Immature natural killer cell (primary cell): ENCODE data around the gene EPHA2. TPM values are rescaled to one million over a fixed set of nuclear protein-coding genes. Genes with fewer than 3 reads are reported as not detected.
A peak's percentile ranks its signal among the peaks of the same experiment; 100 is the strongest.

Source experiments
- DNase-seq, 3 donors: peaks; one replicate each; pipeline ENCODE4 v3.0.0; 2022; ENCODE audit warnings: mixed read lengths in 1 of 3
- H3K27ac Mint-ChIP-seq, 6 donors: one replicate each; pipeline ENCODE4 v1.8.0; 2020; ENCODE audit warnings: mixed read lengths in 6 of 6, mild to moderate bottlenecking in 5 of 6, inconsistent platforms in 4 of 6, moderate library complexity in 3 of 6
- H3K27me3 Mint-ChIP-seq, 3 donors: one replicate each; pipeline ENCODE4 v1.8.0; 2020 to 2021; ENCODE audit warnings: low read depth in 3 of 3, mild to moderate bottlenecking in 3 of 3, mixed read lengths in 3 of 3, moderate library complexity in 3 of 3, inconsistent platforms in 1 of 3
- H3K36me3 Mint-ChIP-seq, 3 donors: one replicate each; pipeline ENCODE4 v1.8.0; 2020; ENCODE audit warnings: mixed read lengths in 3 of 3, inconsistent platforms in 2 of 3, mild to moderate bottlenecking in 2 of 3
- H3K4me1 Mint-ChIP-seq, 2 donors: one replicate each; pipeline ENCODE4 v1.8.0; 2020; ENCODE audit warnings: inconsistent platforms in 2 of 2, mild to moderate bottlenecking in 2 of 2, mixed read lengths in 2 of 2, moderate library complexity in 1 of 2
- H3K4me3 Mint-ChIP-seq, 5 donors: one replicate each; pipeline ENCODE4 v1.8.0; 2020; ENCODE audit warnings: mild to moderate bottlenecking in 5 of 5, mixed read lengths in 5 of 5, inconsistent platforms in 3 of 5, moderate library complexity in 3 of 5
- H3K9me3 Mint-ChIP-seq, 6 donors: one replicate each; pipeline ENCODE4 v1.8.0; 2020; ENCODE audit warnings: mild to moderate bottlenecking in 6 of 6, mixed read lengths in 6 of 6, inconsistent platforms in 4 of 6, moderate library complexity in 3 of 6
- polyA plus RNA-seq, 3 donors: library from polyadenylated mRNA; unstranded; fragments of 300-500 nt; fragmentation: Illumina TruSeq; gene quantifications; one replicate each; pipeline ENCODE4 v1.2.3, GENCODE V29; 2021

The EPHA2 gene
- polyA plus RNA-seq, 3 donors from 2014 or later, result not detected

DNA sequence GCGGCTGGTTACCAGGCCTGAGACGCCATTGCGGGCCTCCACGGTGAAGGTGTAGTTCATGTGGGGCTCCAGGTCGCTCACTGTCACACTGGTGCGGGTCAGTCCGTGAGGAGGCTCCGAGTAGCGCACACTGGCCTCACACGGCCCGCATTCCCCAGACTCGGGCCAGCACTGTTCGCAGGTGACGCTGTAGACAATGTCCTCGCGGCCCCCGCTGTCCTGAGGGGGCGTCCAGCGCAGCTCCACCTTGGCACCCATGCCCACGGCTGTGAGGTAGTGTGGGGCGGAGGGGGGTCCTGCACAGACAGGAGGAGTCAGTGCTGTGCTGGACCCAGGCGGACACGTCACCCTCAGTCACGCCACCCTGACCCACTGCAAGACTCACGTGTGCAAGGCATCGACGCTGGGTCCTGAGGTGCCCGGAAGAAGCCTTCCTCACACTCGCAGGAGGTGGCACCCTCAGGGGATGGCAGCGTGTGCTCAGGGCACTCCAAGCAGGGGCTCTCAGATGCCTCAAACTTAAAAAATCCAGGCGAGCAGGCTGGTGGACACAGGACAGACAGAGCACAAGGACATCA, 17.9 kb downstream of the EPHA2 start:
- Mint-ChIP-seq H3K4me3 (no peak overlapping the region), H3K9me3 (no peaks in the 10 kb centered on the region), H3K4me1 (no peaks in the 10 kb centered on the region), H3K36me3 (no peaks in the 10 kb centered on the region), H3K27me3 (peaks cover 0 to 4% (median 2%) of the 10 kb centered on the region in 3 donors), H3K27ac (no peak overlapping the region)
- DNase-seq, result no peak

DNA sequence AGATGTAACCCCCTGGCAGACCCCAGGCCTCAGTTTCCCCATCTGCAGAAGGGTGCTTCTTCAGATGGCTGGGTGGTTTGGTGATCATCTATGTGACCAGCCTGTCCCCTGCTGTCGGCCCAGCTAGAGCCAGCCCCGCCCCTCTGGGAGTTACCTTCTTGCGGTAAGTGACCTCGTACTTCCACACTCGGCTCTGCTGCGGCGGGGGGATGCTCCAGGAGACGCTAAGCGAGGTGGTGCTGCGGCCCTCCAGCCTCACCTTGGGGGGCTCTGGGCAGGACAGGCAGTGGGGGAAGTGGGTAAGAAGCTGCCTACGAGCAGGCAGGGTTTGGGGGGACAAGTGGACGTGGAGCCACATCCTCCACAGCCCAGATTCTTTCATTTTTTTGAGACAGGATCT, 20.4 kb downstream of the EPHA2 start:
- peak overlapping the region in 1 of 6 donors; percentile 61 for H3K27ac Mint-ChIP-seq
- H3K4me3 Mint-ChIP-seq, result no peak overlapping the region
- H3K36me3 Mint-ChIP-seq, result no peaks in the 10 kb centered on the region
- no peak for DNase-seq
- H3K27me3 Mint-ChIP-seq, result peaks cover 0 to 2% (median 0%) of the 10 kb centered on the region in 3 donors
- H3K9me3 Mint-ChIP-seq, result no peaks in the 10 kb centered on the region
- no peaks in the 10 kb centered on the region for H3K4me1 Mint-ChIP-seq

DNA sequence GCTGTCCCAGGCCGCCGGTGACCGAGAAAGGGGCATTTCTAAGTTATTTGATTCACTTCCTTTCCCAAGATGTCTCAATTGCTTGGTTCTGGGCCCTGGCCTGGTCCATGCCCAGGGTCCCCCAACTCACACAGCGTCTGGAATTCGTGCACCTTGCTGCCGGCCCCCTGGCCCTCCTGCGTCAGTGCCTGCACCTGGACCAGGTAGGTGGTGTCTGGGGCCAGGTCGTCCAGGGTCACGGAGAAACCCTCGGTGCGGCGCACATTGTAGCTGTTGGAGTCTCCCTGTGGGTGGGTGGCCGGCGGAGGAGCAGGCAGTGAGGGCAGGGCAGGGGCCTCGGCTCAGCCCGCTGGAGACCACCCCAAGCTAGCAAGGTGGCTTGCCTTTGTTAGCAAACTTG, 21.0 kb downstream of the EPHA2 start:
- Mint-ChIP-seq H3K27me3 (peaks cover 0 to 2% (median 1%) of the 10 kb centered on the region in 3 donors), H3K4me1 (no peaks in the 10 kb centered on the region), H3K27ac (no peak overlapping the region), H3K4me3 (no peak overlapping the region), H3K36me3 (no peaks in the 10 kb centered on the region), H3K9me3 (no peaks in the 10 kb centered on the region)
- DNase-seq, result no peak

DNA sequence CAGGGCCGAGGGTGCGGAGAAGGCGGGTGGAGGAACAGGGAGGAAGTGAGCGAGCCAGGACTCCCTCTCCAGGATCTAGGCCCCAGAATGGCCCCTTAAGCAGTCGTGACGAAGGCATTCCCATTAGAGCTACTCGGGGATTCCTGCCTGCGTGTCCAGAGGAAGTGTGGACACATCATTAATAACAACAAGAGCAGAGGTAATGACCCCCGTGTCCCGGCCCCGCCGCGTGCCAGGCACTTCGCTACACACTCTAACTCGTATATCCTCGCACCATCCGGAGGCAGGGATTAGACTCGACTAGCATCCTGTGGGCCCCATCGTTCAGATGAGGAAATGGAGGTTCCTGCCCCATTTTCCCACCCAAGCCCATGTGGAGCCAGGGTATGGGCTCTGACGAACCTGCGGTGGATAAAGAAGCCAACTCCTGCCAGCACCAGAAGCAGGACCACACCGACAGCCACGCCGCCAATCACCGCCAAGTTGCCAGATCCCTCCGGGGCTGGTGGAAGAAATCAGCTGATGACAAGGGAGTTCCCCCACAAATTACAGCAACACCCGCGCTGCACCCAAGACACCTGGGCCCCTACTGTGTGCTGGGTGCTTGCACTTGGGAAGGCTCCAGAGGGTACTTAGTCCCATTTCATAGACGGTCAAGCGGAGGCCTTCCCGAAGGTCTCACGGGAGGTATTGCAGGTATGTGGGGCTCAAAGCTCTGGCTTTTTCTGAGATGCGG, 21.6 kb downstream of the EPHA2 start:
- no peak for DNase-seq
- peaks cover 0 to 2% (median 2%) of the 10 kb centered on the region in 3 donors for H3K27me3 Mint-ChIP-seq
- H3K4me1 Mint-ChIP-seq, result no peaks in the 10 kb centered on the region
- no peaks in the 10 kb centered on the region for H3K9me3 Mint-ChIP-seq
- no peaks in the 10 kb centered on the region for H3K36me3 Mint-ChIP-seq
- H3K27ac Mint-ChIP-seq, result peak overlapping the region in 1 of 6 donors; percentile 53
- no peak overlapping the region for H3K4me3 Mint-ChIP-seq

DNA sequence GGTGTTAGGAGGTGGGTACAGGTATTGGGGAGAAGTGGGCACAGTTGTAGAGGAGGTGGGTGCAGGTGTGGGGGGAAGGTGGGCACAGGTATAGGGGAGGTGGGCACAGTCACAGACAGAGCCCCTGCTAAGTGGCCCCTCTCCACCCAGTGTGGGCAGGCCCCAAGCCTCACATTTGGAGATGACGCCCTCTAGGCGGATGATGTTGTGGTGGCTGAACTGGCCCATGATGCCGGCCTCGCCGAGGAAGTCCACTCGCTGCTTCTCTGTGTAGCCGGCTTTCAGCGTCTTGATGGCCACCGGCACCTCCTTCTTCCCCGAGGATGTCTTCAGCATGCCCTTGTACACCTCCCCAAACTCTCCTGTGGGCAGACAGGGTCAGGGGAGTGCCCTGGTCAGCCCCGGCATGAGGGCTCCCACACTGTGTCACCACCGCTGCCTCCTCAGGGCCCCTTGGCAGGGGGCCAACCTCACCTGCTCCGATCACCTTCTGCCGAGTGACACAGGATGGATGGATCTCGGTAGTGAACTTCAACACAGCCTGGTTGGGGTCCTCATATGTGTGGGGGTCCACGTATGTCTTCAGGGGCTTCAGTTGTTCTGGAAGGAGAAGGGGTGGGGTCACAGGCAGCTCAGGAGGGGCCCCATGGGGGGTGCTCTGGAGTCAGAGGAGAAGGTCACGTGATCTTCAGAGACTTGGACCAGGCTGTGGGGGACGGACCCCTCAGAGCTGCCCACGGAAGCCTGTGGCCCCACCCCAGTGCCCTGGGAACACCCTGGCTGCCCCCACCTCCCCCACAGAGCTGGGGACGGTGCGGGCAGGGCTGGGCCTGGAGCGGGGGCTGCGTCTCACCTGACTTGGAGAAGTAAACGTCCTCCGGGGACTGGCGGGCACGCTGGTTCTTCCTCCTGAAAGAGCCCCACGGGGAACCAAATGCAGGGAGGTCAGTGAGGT, 22.6 kb downstream of the EPHA2 start:
- Mint-ChIP-seq H3K9me3 (no peaks in the 10 kb centered on the region), H3K27ac (no peak overlapping the region), H3K4me3 (no peak overlapping the region), H3K36me3 (no peaks in the 10 kb centered on the region), H3K27me3 (peaks cover 0 to 5% (median 0%) of the 10 kb centered on the region in 3 donors), H3K4me1 (no peaks in the 10 kb centered on the region)
- no peak for DNase-seq

DNA sequence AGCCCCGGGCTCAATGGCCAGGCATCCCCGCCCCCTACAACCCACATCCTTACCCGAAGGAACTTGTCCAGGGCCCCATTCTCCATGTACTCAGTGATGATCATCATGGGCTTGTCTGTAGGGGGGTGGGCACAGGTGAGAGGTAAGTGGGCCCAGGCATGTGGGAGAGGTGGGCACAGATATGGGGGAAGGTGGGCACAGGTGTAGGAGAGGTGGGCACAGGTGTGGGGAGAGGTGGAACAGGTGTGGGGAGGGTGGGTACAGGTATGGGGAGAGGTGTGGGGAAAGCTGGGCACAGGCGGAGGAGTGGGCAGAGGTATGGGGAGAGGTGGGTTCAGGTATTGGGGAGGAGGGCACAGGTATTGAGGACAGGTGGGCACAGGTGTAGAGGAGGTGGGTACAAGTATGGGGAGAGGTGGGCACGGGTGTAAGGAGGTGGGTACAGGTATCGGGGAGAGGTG, 23.5 kb downstream of the EPHA2 start:
- Mint-ChIP-seq H3K27ac (no peak overlapping the region), H3K36me3 (no peaks in the 10 kb centered on the region), H3K4me3 (no peak overlapping the region), H3K4me1 (no peaks in the 10 kb centered on the region), H3K27me3 (peaks cover 0 to 7% (median 3%) of the 10 kb centered on the region in 3 donors), H3K9me3 (no peaks in the 10 kb centered on the region)
- no peak for DNase-seq

DNA sequence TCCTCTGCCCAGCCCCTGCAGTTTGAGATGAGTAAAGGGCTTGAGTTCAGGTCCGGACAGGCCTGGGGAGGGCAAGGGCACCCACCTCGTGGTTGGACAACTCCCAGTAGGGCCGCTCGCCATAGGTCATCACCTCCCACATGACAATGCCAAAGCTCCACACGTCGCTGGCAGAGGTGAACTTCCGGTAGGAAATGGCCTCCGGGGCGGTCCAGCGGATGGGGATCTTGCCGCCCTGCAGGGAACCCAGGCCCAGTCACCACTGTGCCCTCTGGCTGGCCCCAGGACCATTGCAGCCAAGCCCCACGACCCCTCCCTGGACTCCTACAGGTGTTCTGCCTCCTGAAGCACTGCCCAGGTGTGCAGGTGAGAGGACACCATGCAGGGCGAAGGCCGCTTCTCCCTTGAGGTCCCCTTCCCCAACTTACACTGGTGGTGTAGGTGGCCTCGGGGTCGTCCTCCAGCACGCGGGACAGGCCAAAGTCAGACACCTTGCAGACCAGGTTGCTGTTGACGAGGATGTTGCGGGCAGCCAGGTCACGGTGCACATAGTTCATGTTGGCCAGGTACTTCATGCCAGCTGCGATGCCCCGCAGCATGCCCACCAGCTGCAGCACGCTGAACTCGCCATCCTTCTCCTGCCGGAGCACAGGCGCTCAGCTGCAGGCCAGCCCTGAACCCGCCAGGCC, 24.1 kb downstream of the EPHA2 start:
- no peaks in the 10 kb centered on the region for H3K36me3 Mint-ChIP-seq
- H3K4me3 Mint-ChIP-seq, result no peak overlapping the region
- no peak for DNase-seq
- H3K27me3 Mint-ChIP-seq, result peaks cover 0 to 9% (median 3%) of the 10 kb centered on the region in 3 donors
- no peak overlapping the region for H3K27ac Mint-ChIP-seq
- no peaks in the 10 kb centered on the region for H3K4me1 Mint-ChIP-seq
- H3K9me3 Mint-ChIP-seq, result no peaks in the 10 kb centered on the region

DNA sequence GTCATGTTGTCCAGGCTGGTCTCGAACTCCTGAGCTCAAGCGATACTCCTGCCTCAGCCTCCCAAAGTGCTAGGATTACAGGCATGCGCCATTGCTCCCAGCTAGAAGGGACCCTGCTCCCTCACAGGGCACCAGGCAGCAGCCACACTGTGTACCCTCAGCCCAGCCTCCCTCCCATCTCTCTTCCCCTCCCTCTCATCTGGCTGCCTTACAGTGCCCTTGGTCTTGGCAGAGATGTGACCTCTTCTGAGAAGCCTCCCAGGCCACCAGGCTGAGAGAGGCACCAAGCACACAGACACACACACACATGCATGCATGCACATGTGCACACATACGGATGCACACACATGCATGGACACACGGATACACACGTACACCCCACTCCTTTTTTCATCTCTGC, 25.0 kb downstream of the EPHA2 start:
- H3K4me3 Mint-ChIP-seq, result no peak overlapping the region
- H3K27ac Mint-ChIP-seq, result no peak overlapping the region
- no peaks in the 10 kb centered on the region for H3K4me1 Mint-ChIP-seq
- no peaks in the 10 kb centered on the region for H3K9me3 Mint-ChIP-seq
- no peaks in the 10 kb centered on the region for H3K36me3 Mint-ChIP-seq
- peaks cover 0 to 9% (median 3%) of the 10 kb centered on the region in 3 donors for H3K27me3 Mint-ChIP-seq
- no peak for DNase-seq

DNA sequence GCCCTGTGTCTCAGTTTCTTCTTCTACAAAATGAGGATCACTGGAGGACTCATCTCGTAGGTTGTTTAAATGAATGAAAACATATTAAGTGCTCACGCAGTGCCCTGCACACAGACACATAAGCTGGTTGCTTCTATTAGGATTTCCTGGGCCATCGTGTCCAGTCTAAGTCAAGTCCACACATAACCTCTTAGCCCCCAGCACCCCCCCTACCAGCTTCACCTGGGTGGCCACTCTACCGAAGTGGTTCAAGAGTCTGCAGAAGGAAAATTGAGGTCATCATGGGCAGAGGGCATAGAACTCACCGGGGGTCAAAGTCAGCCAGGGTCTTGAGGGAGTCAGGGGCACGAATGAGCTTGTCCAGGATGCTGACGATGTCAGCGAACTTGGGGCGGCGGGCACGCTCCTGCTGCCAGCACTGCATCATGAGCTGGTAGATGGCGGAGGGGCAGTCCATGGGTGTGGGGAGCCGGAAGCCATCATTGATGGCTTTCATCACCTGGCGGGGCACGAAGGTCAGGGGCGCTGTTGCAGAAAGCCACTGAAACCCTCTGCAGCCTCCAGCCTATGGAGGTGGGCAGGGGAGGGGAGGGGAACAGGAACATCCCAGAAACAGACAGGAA, 25.8 kb downstream of the EPHA2 start:
- no peak overlapping the region for H3K4me3 Mint-ChIP-seq
- H3K36me3 Mint-ChIP-seq, result no peaks in the 10 kb centered on the region
- H3K9me3 Mint-ChIP-seq, result no peaks in the 10 kb centered on the region
- H3K4me1 Mint-ChIP-seq, result peaks cover 0 to under 1% of the 10 kb centered on the region in 2 donors
- peak overlapping the region in 1 of 6 donors; percentile 37 for H3K27ac Mint-ChIP-seq
- H3K27me3 Mint-ChIP-seq, result peaks cover 0 to 9% (median 3%) of the 10 kb centered on the region in 3 donors
- DNase-seq, result no peak

DNA sequence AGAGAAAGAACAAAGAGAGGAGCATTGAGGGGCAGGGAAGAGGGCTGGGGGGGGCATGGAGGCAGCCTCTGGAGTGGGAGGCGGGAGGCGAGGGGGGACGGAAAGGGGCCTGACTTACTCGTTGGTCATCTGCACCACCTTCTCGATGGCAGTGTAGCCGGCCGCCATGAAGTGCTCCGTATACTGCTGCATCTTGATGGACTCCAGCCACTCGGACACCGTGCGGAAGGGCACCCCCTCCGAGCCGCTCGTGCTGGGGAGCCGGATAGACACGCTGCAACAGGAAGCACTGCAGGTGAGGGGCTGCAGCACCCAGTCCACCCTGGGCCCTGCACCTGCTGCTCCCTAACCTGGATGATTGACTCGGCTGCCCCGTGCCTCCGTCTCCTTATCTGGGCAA, 26.6 kb downstream of the EPHA2 start:
- Mint-ChIP-seq H3K27me3 (peaks cover 0 to 13% (median 3%) of the 10 kb centered on the region in 3 donors), H3K27ac (peak overlapping the region in 1 of 6 donors; percentile 37), H3K4me1 (peaks cover 5 to 8% of the 10 kb centered on the region in 2 donors), H3K36me3 (no peaks in the 10 kb centered on the region), H3K9me3 (no peaks in the 10 kb centered on the region), H3K4me3 (no peak overlapping the region)
- DNase-seq, result no peak

DNA sequence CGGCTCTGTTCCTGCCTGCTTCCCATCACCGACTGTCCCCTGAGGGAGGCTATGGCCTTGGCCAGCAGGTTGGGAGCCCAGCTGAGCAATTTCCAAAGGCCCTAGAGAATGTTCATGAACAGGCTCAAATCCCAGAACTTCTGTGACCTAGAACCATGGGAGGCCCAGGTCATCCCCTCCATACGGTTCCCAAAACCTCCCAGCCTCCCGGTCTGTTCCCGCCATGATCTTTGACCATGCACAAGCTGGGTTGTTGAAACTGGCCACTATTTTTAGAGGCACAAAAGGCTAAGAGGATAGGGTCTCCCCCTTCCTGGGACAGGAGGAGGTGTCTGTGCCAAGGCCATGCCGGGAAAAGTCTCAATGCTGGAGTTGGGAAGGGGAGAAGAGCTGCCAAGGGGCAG, 27.5 kb downstream of the EPHA2 start:
- no peaks in the 10 kb centered on the region for H3K9me3 Mint-ChIP-seq
- peak overlapping the region in 1 of 6 donors; percentile 58 for H3K27ac Mint-ChIP-seq
- DNase-seq, result no peak
- peaks cover 0 to 15% (median 8%) of the 10 kb centered on the region in 3 donors for H3K27me3 Mint-ChIP-seq
- H3K4me1 Mint-ChIP-seq, result peaks cover 15 to 17% of the 10 kb centered on the region in 2 donors
- H3K4me3 Mint-ChIP-seq, result no peak overlapping the region
- no peaks in the 10 kb centered on the region for H3K36me3 Mint-ChIP-seq

DNA sequence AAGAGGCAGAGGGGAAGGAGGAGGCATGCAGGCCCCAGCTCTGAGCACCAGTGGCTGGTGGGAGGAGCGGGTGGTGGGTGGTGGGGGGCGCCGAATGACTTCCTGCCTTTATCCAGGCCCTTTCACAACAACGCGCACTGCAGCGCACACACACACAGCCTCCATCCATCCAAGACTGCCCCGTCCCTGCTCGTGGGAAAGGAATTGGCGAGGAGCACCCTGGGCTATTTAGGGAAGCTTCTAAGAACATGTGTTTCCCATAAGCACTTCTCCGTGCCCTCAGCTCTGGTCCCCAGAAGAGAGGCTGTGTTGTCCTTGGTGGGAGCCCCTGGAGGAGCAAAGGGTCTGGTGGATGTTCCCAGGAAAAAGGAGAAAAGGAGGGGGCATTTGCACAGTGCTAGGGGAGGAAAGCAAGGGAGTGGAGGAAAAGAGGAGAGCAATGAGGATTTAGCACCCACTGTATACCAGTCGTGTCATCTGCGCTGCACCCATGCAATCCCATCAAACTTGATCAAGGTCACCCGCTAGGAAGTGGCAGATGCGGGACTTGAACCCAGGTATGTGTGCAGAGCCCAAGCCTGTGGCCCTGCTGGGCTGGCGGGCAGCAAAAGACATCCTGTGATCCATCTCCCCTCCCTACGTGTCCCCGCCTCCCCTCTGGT, 28.1 kb downstream of the EPHA2 start:
- Mint-ChIP-seq H3K9me3 (no peaks in the 10 kb centered on the region), H3K27ac (peak overlapping the region in 1 of 6 donors; percentile 19), H3K4me3 (no peak overlapping the region), H3K36me3 (peaks cover 0 to under 1% (median 0%) of the 10 kb centered on the region in 3 donors), H3K27me3 (peaks cover 5 to 19% (median 13%) of the 10 kb centered on the region in 3 donors), H3K4me1 (peaks cover 20 to 22% of the 10 kb centered on the region in 2 donors)
- DNase-seq, result no peak
